Endothelial cell of umbilical vein (primary cell): ENCODE measurements around the gene SPRYD4.
"Not testable (repeated sequence)": the region's sequence is repeated elsewhere in the genome, so short reads cannot be mapped to it uniquely, and the experiment has no call there.

Experiments
- CTCF ChIP-seq, 2 donors: IDR thresholded peaks; 1 replicate in 1 of 2; 2 replicates in 1 of 2; pipeline ENCODE4 v1.5.1; 2011; ENCODE audit warnings: low read length in 2 of 2, mild to moderate bottlenecking in 2 of 2, moderate library complexity in 2 of 2, control low read depth in 1 of 2, inconsistent platforms in 1 of 2, low read depth in 1 of 2; ENCODE audit not compliant: insufficient read depth in 1 of 2; ENCODE audit errors: extremely low read depth in 1 of 2
- EZH2 ChIP-seq: IDR thresholded peaks from 2 replicates; pipeline ENCODE4 v1.6.1; 2012; ENCODE audit warnings: borderline replicate concordance, low read depth, mild to moderate bottlenecking, moderate library complexity, low read length, inconsistent platforms; ENCODE audit not compliant: severe bottlenecking
- FOS ChIP-seq: IDR thresholded peaks from 2 replicates; pipeline ENCODE4 v1.6.1; 2011; ENCODE audit warnings: mild to moderate bottlenecking, low read length, moderate library complexity, borderline replicate concordance; ENCODE audit not compliant: insufficient read depth
- JUN ChIP-seq: IDR thresholded peaks from 2 replicates; pipeline ENCODE4 v1.6.1; 2011; ENCODE audit warnings: borderline replicate concordance, low read depth; ENCODE audit not compliant: insufficient read length, insufficient read depth
- MYC ChIP-seq: IDR thresholded peaks from one replicate; pipeline ENCODE4 v1.6.1; 2011; ENCODE audit warnings: mild to moderate bottlenecking, low read depth, low read length
- POLR2A ChIP-seq: IDR thresholded peaks from 2 replicates; pipeline ENCODE4 v1.6.1; 2012; ENCODE audit warnings: low read depth, mild to moderate bottlenecking, control low read depth, low read length
- POLR2AphosphoS5 ChIP-seq: IDR thresholded peaks from 2 replicates; pipeline ENCODE4 v1.6.1; 2012; ENCODE audit warnings: low read depth, mild to moderate bottlenecking, control low read depth, low read length, moderate library complexity; ENCODE audit not compliant: insufficient read depth

DNA sequence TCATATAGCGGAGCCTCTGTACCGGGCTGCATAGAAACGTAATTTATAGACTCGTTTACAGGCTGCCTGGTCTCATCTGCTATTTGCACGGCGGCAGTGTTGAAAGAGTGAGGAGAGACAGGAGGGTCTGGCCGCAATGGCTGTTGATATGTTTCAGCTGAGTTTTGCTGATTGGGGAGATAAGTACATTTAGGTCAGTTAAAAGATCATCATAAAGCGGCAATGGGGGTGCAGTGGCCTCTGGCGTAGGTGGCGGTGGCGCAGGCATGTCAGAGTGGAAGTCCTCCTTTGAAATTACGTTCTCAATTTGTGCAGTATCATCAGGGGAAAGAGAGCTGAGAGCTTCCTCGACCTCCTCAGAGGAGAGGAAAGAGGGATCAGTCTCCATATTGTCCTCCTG, 31.5 kb downstream of the SPRYD4 start:
- TF ChIP-seq CTCF (IDR thresholded peaks at IDR 0.05; ENCODE audit: extremely low read depth in 1 of 2, insufficient read depth in 1 of 2, low read depth in 1 of 2, low read length in 2 of 2); POLR2A; EZH2; POLR2AphosphoS5; JUN; MYC; FOS: not testable (repeated sequence)
